Measurements from ENCODE around the gene SEC14L5. TPM values are rescaled to one million over a fixed set of nuclear protein-coding genes. Genes with fewer than 3 reads are reported as not detected.

Gene SEC14L5
- total RNA-seq, 1 experiment from 2014 or later = not detected

DNA sequence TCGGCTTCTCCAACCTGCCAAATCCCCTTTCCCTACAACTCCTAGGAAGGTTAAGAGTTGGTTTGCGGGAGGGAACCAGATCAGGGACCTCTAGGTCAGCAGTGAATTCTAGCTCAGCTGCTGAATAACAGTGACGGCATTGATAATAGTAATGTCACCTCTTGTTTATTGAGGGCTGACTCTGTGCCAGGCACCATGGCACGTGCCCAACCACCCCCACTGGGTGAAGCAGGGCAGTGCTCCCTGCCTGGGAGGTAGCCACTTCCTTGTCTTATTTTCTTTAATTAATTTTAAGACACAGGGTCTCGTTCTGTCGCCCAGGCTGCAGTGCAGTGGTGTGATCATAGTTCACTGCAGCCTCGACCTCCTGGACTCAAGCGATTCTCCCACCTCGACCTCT lies 15.6 kb upstream of the SEC14L5 start:
- H4K20me1 ChIP-seq (ENCODE audit: insufficient read depth, low read depth, low read length) = no peaks in the 10 kb centered on the region
- no peaks in the 10 kb centered on the region for H3K9me3 ChIP-seq (ENCODE audit: low read length)
- no peak overlapping the region for H3K27ac ChIP-seq (ENCODE audit: low read length)
- no peak for DNase-seq
- H3K9me2 ChIP-seq (replicated peaks; ENCODE audit: insufficient read depth, low read length) = no peaks in the 10 kb centered on the region
- H3K9ac ChIP-seq (ENCODE audit: low read length) = no peak overlapping the region
- H3K36me3 ChIP-seq (ENCODE audit: insufficient read depth, low read length) = no peaks in the 10 kb centered on the region
- H3K4me2 ChIP-seq (ENCODE audit: low read depth, low read length, poor library complexity, severe bottlenecking) = no peak overlapping the region
- no peak overlapping the region for H3K4me3 ChIP-seq (ENCODE audit: low read length)
- no peaks in the 10 kb centered on the region for H3K79me2 ChIP-seq (ENCODE audit: low read length)
- no peak overlapping the region for H2AFZ ChIP-seq (ENCODE audit: low read length)
- no peaks in the 10 kb centered on the region for H3K27me3 ChIP-seq (ENCODE audit: low read length)
- H3K4me1 ChIP-seq (ENCODE audit: low read length) = no peaks in the 10 kb centered on the region

DNA sequence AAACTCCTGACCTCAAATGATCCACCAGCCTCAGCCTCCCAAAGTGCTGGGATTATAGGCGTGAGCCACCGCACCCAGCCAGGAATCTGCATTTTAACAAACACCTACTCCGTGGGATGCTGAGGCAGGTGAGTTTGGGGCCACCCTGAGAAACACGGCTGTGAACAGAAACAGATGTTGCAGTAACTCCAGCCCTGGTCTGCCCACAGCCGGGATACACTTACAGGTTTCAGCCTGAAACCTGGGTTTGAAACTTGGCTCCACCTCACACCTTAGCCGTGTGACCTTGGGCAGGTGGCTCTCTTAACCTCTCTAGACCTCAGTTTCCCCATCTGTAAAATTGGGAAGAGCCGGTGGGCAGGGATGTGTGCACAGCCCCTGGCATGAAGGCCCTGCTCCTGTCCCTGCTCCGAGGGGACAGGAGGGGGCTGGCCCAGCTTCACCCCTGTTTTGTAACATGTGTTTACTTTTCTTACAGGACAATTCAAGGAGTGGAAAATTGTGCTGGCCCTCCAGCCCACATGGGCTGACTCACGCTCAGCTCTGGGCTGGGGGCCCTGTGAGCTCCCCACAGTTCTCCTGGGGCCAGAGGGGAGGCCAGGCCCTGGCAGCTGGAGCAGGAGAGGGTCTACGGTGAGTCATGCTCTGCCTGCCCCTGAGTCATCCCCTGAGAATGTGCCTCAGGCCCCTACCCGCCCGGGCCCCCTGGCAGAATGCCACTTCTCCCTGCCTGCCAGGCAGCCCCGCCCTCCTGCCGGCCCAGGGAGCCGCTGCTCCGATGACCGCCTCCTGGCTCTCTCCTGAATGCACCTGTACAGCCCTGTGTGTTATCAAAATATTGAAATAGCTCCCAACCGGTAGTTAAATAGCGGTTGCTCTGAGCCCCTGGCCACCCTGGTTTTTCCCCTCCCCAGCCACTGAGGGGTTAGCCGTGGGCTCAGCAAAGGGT lies 13.5 kb upstream of the SEC14L5 start:
- Histone ChIP-seq H3K36me3 (ENCODE audit: insufficient read depth, low read length) (no peaks in the 10 kb centered on the region), H2AFZ (ENCODE audit: low read length) (no peak overlapping the region), H3K27ac (ENCODE audit: low read length) (no peak overlapping the region), H3K79me2 (ENCODE audit: low read length) (no peaks in the 10 kb centered on the region), H3K4me2 (ENCODE audit: low read depth, low read length, poor library complexity, severe bottlenecking) (no peak overlapping the region), H3K9me2 (replicated peaks; ENCODE audit: insufficient read depth, low read length) (no peaks in the 10 kb centered on the region), H3K9ac (ENCODE audit: low read length) (no peak overlapping the region), H3K4me3 (ENCODE audit: low read length) (no peak overlapping the region), H4K20me1 (ENCODE audit: insufficient read depth, low read depth, low read length) (no peaks in the 10 kb centered on the region), H3K27me3 (ENCODE audit: low read length) (no peaks in the 10 kb centered on the region), H3K9me3 (ENCODE audit: low read length) (no peaks in the 10 kb centered on the region), H3K4me1 (ENCODE audit: low read length) (no peaks in the 10 kb centered on the region)
- DNase-seq = no peak

GRCh38 chr16:4945560-4946502 lies 12.3 kb upstream of the SEC14L5 start:
- Histone ChIP-seq H2AFZ (ENCODE audit: low read length) (no peak overlapping the region), H3K4me3 (ENCODE audit: low read length) (no peak overlapping the region), H3K27ac (ENCODE audit: low read length) (no peak overlapping the region), H4K20me1 (ENCODE audit: insufficient read depth, low read depth, low read length) (no peaks in the 10 kb centered on the region), H3K9me3 (ENCODE audit: low read length) (no peaks in the 10 kb centered on the region), H3K79me2 (ENCODE audit: low read length) (no peaks in the 10 kb centered on the region), H3K9me2 (replicated peaks; ENCODE audit: insufficient read depth, low read length) (no peaks in the 10 kb centered on the region), H3K36me3 (ENCODE audit: insufficient read depth, low read length) (no peaks in the 10 kb centered on the region), H3K4me2 (ENCODE audit: low read depth, low read length, poor library complexity, severe bottlenecking) (no peak overlapping the region), H3K9ac (ENCODE audit: low read length) (no peak overlapping the region), H3K4me1 (ENCODE audit: low read length) (no peaks in the 10 kb centered on the region), H3K27me3 (ENCODE audit: low read length) (no peaks in the 10 kb centered on the region)
- no peak for DNase-seq

- Histone ChIP-seq H3K9me3 (ENCODE audit: low read length) (no peaks in the 10 kb centered on the region), H3K27me3 (ENCODE audit: low read length) (no peaks in the 10 kb centered on the region), H3K4me1 (ENCODE audit: low read length) (no peaks in the 10 kb centered on the region), H3K9ac (ENCODE audit: low read length) (no peak overlapping the region), H3K4me3 (ENCODE audit: low read length) (no peak overlapping the region), H2AFZ (ENCODE audit: low read length) (no peak overlapping the region), H3K36me3 (ENCODE audit: insufficient read depth, low read length) (no peaks in the 10 kb centered on the region), H3K9me2 (replicated peaks; ENCODE audit: insufficient read depth, low read length) (no peaks in the 10 kb centered on the region), H3K4me2 (ENCODE audit: low read depth, low read length, poor library complexity, severe bottlenecking) (no peak overlapping the region), H3K27ac (ENCODE audit: low read length) (no peak overlapping the region), H4K20me1 (ENCODE audit: insufficient read depth, low read depth, low read length) (no peaks in the 10 kb centered on the region), H3K79me2 (ENCODE audit: low read length) (no peaks in the 10 kb centered on the region)
- no peak for DNase-seq
Observed at GRCh38 chr16:4946917-4947316, 11.2 kb upstream of the SEC14L5 start.

DNA sequence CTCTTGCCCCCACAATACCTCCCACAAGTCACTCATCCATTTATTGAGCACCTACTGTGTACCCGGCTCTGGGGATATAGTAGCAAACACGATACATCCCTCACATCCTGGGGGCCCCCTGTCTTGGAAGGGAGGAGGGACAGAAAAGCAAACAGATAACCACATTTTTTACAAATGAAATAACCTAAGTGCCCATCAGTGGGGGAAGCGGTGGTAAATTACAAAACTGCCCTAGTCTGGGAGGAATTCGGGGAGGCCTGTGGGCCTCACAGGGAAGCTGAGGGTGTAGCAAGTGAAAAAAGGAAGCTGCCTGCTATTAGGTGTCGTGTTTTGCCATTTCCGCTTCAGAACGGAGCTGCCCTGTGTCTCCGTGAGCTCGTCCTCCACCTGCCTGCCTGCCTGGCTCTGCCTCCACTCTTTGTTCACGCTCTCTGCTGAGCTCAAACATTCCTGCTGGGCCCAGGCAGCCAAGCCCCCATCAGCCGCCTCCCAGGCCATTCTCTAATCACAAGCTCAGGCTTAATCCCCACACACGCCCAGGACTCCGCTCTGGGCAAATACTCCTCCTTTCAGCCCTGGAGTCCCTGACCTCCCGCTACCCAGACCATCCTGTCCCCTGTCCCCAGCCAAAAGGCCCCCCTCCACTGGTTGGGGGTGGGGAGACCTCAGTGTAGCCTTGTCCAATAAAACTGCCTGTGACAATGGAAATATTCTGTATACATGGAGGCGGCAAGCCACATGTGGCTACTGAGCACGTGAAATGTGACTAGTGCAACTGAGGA lies 10.2 kb upstream of the SEC14L5 start:
- Histone ChIP-seq H3K9me3 (ENCODE audit: low read length) (no peaks in the 10 kb centered on the region), H4K20me1 (ENCODE audit: insufficient read depth, low read depth, low read length) (no peaks in the 10 kb centered on the region), H3K4me1 (ENCODE audit: low read length) (no peaks in the 10 kb centered on the region), H2AFZ (ENCODE audit: low read length) (no peak overlapping the region), H3K9me2 (replicated peaks; ENCODE audit: insufficient read depth, low read length) (no peaks in the 10 kb centered on the region), H3K36me3 (ENCODE audit: insufficient read depth, low read length) (no peaks in the 10 kb centered on the region), H3K9ac (ENCODE audit: low read length) (no peak overlapping the region), H3K4me2 (ENCODE audit: low read depth, low read length, poor library complexity, severe bottlenecking) (no peak overlapping the region), H3K27me3 (ENCODE audit: low read length) (no peaks in the 10 kb centered on the region), H3K79me2 (ENCODE audit: low read length) (no peaks in the 10 kb centered on the region), H3K27ac (ENCODE audit: low read length) (no peak overlapping the region), H3K4me3 (ENCODE audit: low read length) (no peak overlapping the region)
- DNase-seq = no peak

GRCh38 chr16:4948903-4949766 lies 9.0 kb upstream of the SEC14L5 start:
- no peak overlapping the region for H3K9ac ChIP-seq (ENCODE audit: low read length)
- no peaks in the 10 kb centered on the region for H4K20me1 ChIP-seq (ENCODE audit: insufficient read depth, low read depth, low read length)
- no peaks in the 10 kb centered on the region for H3K79me2 ChIP-seq (ENCODE audit: low read length)
- no peaks in the 10 kb centered on the region for H3K9me2 ChIP-seq (replicated peaks; ENCODE audit: insufficient read depth, low read length)
- no peak overlapping the region for H2AFZ ChIP-seq (ENCODE audit: low read length)
- no peaks in the 10 kb centered on the region for H3K36me3 ChIP-seq (ENCODE audit: insufficient read depth, low read length)
- no peak for DNase-seq
- no peaks in the 10 kb centered on the region for H3K9me3 ChIP-seq (ENCODE audit: low read length)
- no peak overlapping the region for H3K4me3 ChIP-seq (ENCODE audit: low read length)
- no peak overlapping the region for H3K27ac ChIP-seq (ENCODE audit: low read length)
- H3K27me3 ChIP-seq (ENCODE audit: low read length) = no peaks in the 10 kb centered on the region
- no peaks in the 10 kb centered on the region for H3K4me1 ChIP-seq (ENCODE audit: low read length)
- no peak overlapping the region for H3K4me2 ChIP-seq (ENCODE audit: low read depth, low read length, poor library complexity, severe bottlenecking)

DNA sequence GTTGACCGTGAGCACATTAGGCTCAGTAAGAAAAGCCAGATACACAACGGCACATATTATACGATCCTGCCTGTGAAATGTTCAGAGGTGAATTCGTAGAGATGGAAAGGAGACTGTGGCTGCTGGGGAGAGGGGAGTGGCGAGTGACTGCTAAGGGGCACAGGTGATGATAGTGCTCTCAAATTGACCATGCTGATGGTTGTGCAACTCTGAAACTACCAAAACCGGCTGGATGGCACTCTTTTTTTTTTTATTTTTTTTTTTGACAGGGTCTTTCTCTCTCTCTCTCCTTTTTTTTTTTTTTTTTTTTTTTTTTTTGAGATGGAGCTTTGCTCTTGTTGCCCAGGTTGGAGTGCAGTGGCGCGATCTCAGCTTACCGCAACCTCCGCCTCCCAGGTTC lies 8.1 kb upstream of the SEC14L5 start:
- no peaks in the 10 kb centered on the region for H3K4me1 ChIP-seq (ENCODE audit: low read length)
- H2AFZ ChIP-seq (ENCODE audit: low read length) = no peak overlapping the region
- H3K9me2 ChIP-seq (replicated peaks; ENCODE audit: insufficient read depth, low read length) = no peaks in the 10 kb centered on the region
- no peaks in the 10 kb centered on the region for H4K20me1 ChIP-seq (ENCODE audit: insufficient read depth, low read depth, low read length)
- H3K27me3 ChIP-seq (ENCODE audit: low read length) = no peaks in the 10 kb centered on the region
- no peaks in the 10 kb centered on the region for H3K9me3 ChIP-seq (ENCODE audit: low read length)
- no peaks in the 10 kb centered on the region for H3K79me2 ChIP-seq (ENCODE audit: low read length)
- no peaks in the 10 kb centered on the region for H3K36me3 ChIP-seq (ENCODE audit: insufficient read depth, low read length)
- H3K4me3 ChIP-seq (ENCODE audit: low read length) = no peak overlapping the region
- no peak for DNase-seq
- no peak overlapping the region for H3K4me2 ChIP-seq (ENCODE audit: low read depth, low read length, poor library complexity, severe bottlenecking)
- H3K9ac ChIP-seq (ENCODE audit: low read length) = no peak overlapping the region
- no peak overlapping the region for H3K27ac ChIP-seq (ENCODE audit: low read length)

All from Karpas-422 (cell line).